Left ventricle myocardium inferior (tissue), 1 donor: ENCODE measurements around the gene TEAD1. TPM values are rescaled to one million over a fixed set of nuclear protein-coding genes. Genes with fewer than 3 reads are reported as not detected.

Source experiments
- DNase-seq: peaks from one replicate; pipeline ENCODE4 v3.0.0-alpha.2; 2020
- H3K27ac ChIP-seq: fragments of 200-600 bp; replicated peaks from 2 replicates; pipeline ENCODE4 v1.8.0; 2021
- H3K27me3 ChIP-seq: fragments of 200-600 bp; 2 replicates; pipeline ENCODE4 v1.8.0; 2021; ENCODE audit warnings: low read depth
- H3K36me3 ChIP-seq: fragments of 200-600 bp; 2 replicates; pipeline ENCODE4 v1.8.0; 2021
- H3K4me1 ChIP-seq: fragments of 200-600 bp; 2 replicates; pipeline ENCODE4 v1.8.0; 2021
- H3K4me3 ChIP-seq: fragments of 200-600 bp; 2 replicates; pipeline ENCODE4 v1.8.0; 2021; ENCODE audit warnings: mild to moderate bottlenecking, moderate library complexity
- H3K9me3 ChIP-seq: fragments of 200-600 bp; replicated peaks from 2 replicates; pipeline ENCODE4 v1.8.0; 2021
- CTCF ChIP-seq: fragments of 200-600 bp; IDR thresholded peaks from 2 replicates; pipeline ENCODE4 v1.8.0; 2021; ENCODE audit warnings: antibody characterized with exemption, mild to moderate bottlenecking, borderline replicate concordance
- intact Hi-C: fragments of 100-400 bp; cut with micrococcal nuclease; formaldehyde crosslinking; loops from one replicate; pipeline ENCODE4 v1.11.0; 2022
- total RNA-seq: library from RNA; stranded (reverse); fragmentation: NEBNext Ultra II Directional; extraction: Animal tissue kit (Norgen Biotek cat#: 25700); gene quantifications from one replicate; pipeline ENCODE4 v1.2.1, GENCODE V29; 2021
- donor health status: DM: no; HTN: yes; CAD: no; lungs with severe emphysema.

The TEAD1 gene
- total RNA-seq, 1 donor from 2014 or later = 121 TPM

GRCh38 chr11:12762696-12763324 lies 88.6 kb downstream of the TEAD1 start:
- Histone ChIP-seq H3K27ac (no peak overlapping the region), H3K4me3 (no peak overlapping the region), H3K27me3 (no peaks in the 10 kb centered on the region), H3K9me3 (no peaks in the 10 kb centered on the region), H3K4me1 (peaks cover 63% of the 10 kb centered on the region), H3K36me3 (peaks cover 12% of the 10 kb centered on the region)
- DNase-seq = no peak
- no peak for TF ChIP-seq CTCF
- intact Hi-C loops = no loop called here

- no peak overlapping the region for H3K4me3 ChIP-seq
- TF ChIP-seq CTCF = no peak
- no peaks in the 10 kb centered on the region for H3K27me3 ChIP-seq
- peaks cover 12% of the 10 kb centered on the region for H3K36me3 ChIP-seq
- DNase-seq = no peak
- H3K9me3 ChIP-seq = no peaks in the 10 kb centered on the region
- peak overlapping the region; percentile 25 for H3K27ac ChIP-seq
- intact Hi-C loops = no loop called here
- H3K4me1 ChIP-seq = peaks cover 78% of the 10 kb centered on the region
These were observed 90.1 kb downstream of the TEAD1 start for GRCh38 chr11:12764187-12764914.

GRCh38 chr11:12765428-12765827 lies 91.2 kb downstream of the TEAD1 start:
- peaks cover 86% of the 10 kb centered on the region for H3K4me1 ChIP-seq
- no peaks in the 10 kb centered on the region for H3K9me3 ChIP-seq
- H3K4me3 ChIP-seq = no peak overlapping the region
- intact Hi-C loops = no loop called here
- peak; percentile 53 for DNase-seq
- peaks cover 12% of the 10 kb centered on the region for H3K36me3 ChIP-seq
- H3K27ac ChIP-seq = peak overlapping the region; percentile 36
- TF ChIP-seq CTCF = no peak
- H3K27me3 ChIP-seq = no peaks in the 10 kb centered on the region

- Histone ChIP-seq H3K27ac (peak overlapping the region; percentile 36), H3K36me3 (peaks cover 12% of the 10 kb centered on the region), H3K4me1 (peaks cover 86% of the 10 kb centered on the region), H3K9me3 (no peaks in the 10 kb centered on the region), H3K4me3 (no peak overlapping the region), H3K27me3 (no peaks in the 10 kb centered on the region)
- TF ChIP-seq CTCF = no peak
- intact Hi-C loops = no loop called here
- DNase-seq = no peak
These were observed 92.8 kb downstream of the TEAD1 start for GRCh38 chr11:12767027-12767426.

GRCh38 chr11:12767577-12767976 lies 93.4 kb downstream of the TEAD1 start:
- H3K27ac ChIP-seq = peak overlapping the region; percentile 16
- no peak for DNase-seq
- TF ChIP-seq CTCF = no peak
- H3K9me3 ChIP-seq = no peaks in the 10 kb centered on the region
- peaks cover 86% of the 10 kb centered on the region for H3K4me1 ChIP-seq
- H3K4me3 ChIP-seq = no peak overlapping the region
- peaks cover 12% of the 10 kb centered on the region for H3K36me3 ChIP-seq
- intact Hi-C loops = no loop called here
- H3K27me3 ChIP-seq = no peaks in the 10 kb centered on the region
